Measurements from ENCODE around the gene SYVN1.

SYVN1 gene

GRCh38 chr11:65083834-65084597 is 50.3 kb downstream of the SYVN1 start, which contains the start of the genes CDCA5 and ZFPL1:
Gene CDCA5, minus strand, starts transcription at chr11:65084040. Its CDS starts 62 bp downstream, at chr11:65083978.
Gene ZFPL1, plus strand, starts transcription at chr11:65084222. Its CDS starts 477 bp downstream, at chr11:65084699.
- peaks cover 43% of the 10 kb centered on the region for H3K4me1 Mint-ChIP-seq (ENCODE audit: low read depth)
- no peaks in the 10 kb centered on the region for H3K27me3 Mint-ChIP-seq (ENCODE audit: low read depth)
- H3K36me3 Mint-ChIP-seq (ENCODE audit: low read depth), result peaks cover 31% of the 10 kb centered on the region

GRCh38 chr11:65083134-65083833 is 51.0 kb downstream of the SYVN1 start:
- no peaks in the 10 kb centered on the region for H3K27me3 Mint-ChIP-seq (ENCODE audit: low read depth)
- peaks cover 35% of the 10 kb centered on the region for H3K36me3 Mint-ChIP-seq (ENCODE audit: low read depth)
- H3K4me1 Mint-ChIP-seq (ENCODE audit: low read depth), result peaks cover 50% of the 10 kb centered on the region
- peak overlapping the region; percentile 98 for H3K27ac Mint-ChIP-seq
- H3K9me3 Mint-ChIP-seq, result no peaks in the 10 kb centered on the region
- peak overlapping the region; percentile 91 for H3K4me3 Mint-ChIP-seq

More at GRCh38 chr11:65083834-65084597, 50.3 kb downstream of the SYVN1 start, which contains the start of the genes CDCA5 and ZFPL1:
- Mint-ChIP-seq H3K4me3 (peak within 1 kb of the TSS; percentile 91), H3K9me3 (no peaks in the 10 kb centered on the region), H3K27ac (peak within 1 kb of the TSS; percentile 98)

DNA sequence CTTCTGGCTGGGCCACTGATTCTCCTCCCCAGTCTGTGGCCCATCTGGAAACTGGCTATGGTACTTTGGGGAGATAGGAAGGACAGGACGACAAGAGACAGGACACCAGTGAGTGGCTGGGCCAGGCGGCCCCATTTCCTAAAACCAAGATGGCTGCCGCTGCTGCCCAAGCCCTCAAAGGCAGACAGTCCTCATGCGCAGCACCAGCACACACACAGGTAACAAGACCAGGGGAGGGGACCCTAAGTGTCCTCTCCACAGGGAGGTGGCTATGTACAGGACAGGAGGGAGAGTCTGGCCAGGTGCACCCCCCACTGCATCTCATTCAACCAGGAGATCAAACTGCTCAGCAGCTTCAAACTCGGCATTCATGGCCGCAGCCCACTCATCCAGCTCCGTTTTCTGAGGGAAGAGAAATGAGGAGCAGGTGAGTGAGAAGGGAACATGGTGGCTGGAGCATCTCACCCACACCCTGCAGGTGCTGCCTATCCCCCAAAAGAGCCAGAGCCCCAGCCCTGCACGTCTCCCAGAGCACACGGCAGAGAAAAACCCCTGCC is 55.5 kb downstream of the SYVN1 start:
- Mint-ChIP-seq H3K9me3 (no peaks in the 10 kb centered on the region), H3K27ac (peak overlapping the region; percentile 83), H3K36me3 (ENCODE audit: low read depth) (peaks cover 38% of the 10 kb centered on the region), H3K4me1 (ENCODE audit: low read depth) (peaks cover 42% of the 10 kb centered on the region), H3K27me3 (ENCODE audit: low read depth) (no peaks in the 10 kb centered on the region), H3K4me3 (peak overlapping the region; percentile 2)

GRCh38 chr11:65078151-65078550 is 56.2 kb downstream of the SYVN1 start:
- Mint-ChIP-seq H3K9me3 (no peaks in the 10 kb centered on the region), H3K36me3 (ENCODE audit: low read depth) (peaks cover 37% of the 10 kb centered on the region), H3K27ac (peak overlapping the region; percentile 83), H3K4me1 (ENCODE audit: low read depth) (peaks cover 40% of the 10 kb centered on the region), H3K27me3 (ENCODE audit: low read depth) (no peaks in the 10 kb centered on the region), H3K4me3 (no peak overlapping the region)

- no peak overlapping the region for H3K4me3 Mint-ChIP-seq
- H3K36me3 Mint-ChIP-seq (ENCODE audit: low read depth), result peaks cover 30% of the 10 kb centered on the region
Measured at GRCh38 chr11:65077451-65077850, 56.9 kb downstream of the SYVN1 start.

More at GRCh38 chr11:65077451-65077850, 56.9 kb downstream of the SYVN1 start:
- Mint-ChIP-seq H3K9me3 (no peaks in the 10 kb centered on the region), H3K27me3 (ENCODE audit: low read depth) (no peaks in the 10 kb centered on the region), H3K27ac (no peak overlapping the region), H3K4me1 (ENCODE audit: low read depth) (peaks cover 34% of the 10 kb centered on the region)

Measured in T-helper 1 cell treated with Interleukin-12 subunit alpha and Interleukin-12 subunit beta and Interleukin-4 antibody, amounts not matched to agents 30 μg/mL and 1 μg/mL, for 36 hours (primary cell).